ENCODE measurements around the gene ERN1.

GRCh38 chr17:64045176-64045575 is 84.8 kb downstream of the ERN1 start:
- TF ChIP-seq, protein P1, sequence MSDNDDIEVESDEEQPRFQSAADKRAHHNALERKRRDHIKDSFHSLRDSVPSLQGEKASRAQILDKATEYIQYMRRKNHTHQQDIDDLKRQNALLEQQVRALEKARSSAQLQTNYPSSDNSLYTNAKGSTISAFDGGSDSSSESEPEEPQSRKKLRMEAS (CRISPR knock-in tag; IDR thresholded peaks at IDR 0.05), result no peak
- TF ChIP-seq SOX15 (CRISPR knock-in tag; IDR thresholded peaks at IDR 0.05), result no peak
- TF ChIP-seq, protein P2, sequence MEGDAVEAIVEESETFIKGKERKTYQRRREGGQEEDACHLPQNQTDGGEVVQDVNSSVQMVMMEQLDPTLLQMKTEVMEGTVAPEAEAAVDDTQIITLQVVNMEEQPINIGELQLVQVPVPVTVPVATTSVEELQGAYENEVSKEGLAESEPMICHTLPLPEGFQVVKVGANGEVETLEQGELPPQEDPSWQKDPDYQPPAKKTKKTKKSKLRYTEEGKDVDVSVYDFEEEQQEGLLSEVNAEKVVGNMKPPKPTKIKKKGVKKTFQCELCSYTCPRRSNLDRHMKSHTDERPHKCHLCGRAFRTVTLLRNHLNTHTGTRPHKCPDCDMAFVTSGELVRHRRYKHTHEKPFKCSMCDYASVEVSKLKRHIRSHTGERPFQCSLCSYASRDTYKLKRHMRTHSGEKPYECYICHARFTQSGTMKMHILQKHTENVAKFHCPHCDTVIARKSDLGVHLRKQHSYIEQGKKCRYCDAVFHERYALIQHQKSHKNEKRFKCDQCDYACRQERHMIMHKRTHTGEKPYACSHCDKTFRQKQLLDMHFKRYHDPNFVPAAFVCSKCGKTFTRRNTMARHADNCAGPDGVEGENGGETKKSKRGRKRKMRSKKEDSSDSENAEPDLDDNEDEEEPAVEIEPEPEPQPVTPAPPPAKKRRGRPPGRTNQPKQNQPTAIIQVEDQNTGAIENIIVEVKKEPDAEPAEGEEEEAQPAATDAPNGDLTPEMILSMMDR (IDR thresholded peaks at IDR 0.05), result no peak
- TF ChIP-seq ZNF232 (CRISPR knock-in tag; IDR thresholded peaks at IDR 0.05), result no peak
- TF ChIP-seq, protein P3, sequence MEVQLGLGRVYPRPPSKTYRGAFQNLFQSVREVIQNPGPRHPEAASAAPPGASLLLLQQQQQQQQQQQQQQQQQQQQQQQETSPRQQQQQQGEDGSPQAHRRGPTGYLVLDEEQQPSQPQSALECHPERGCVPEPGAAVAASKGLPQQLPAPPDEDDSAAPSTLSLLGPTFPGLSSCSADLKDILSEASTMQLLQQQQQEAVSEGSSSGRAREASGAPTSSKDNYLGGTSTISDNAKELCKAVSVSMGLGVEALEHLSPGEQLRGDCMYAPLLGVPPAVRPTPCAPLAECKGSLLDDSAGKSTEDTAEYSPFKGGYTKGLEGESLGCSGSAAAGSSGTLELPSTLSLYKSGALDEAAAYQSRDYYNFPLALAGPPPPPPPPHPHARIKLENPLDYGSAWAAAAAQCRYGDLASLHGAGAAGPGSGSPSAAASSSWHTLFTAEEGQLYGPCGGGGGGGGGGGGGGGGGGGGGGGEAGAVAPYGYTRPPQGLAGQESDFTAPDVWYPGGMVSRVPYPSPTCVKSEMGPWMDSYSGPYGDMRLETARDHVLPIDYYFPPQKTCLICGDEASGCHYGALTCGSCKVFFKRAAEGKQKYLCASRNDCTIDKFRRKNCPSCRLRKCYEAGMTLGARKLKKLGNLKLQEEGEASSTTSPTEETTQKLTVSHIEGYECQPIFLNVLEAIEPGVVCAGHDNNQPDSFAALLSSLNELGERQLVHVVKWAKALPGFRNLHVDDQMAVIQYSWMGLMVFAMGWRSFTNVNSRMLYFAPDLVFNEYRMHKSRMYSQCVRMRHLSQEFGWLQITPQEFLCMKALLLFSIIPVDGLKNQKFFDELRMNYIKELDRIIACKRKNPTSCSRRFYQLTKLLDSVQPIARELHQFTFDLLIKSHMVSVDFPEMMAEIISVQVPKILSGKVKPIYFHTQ (CRISPR knock-in tag; IDR thresholded peaks at IDR 0.05), result no peak
- no peak for TF ChIP-seq STAT6 (CRISPR knock-in tag; conservative IDR thresholded peaks at IDR 0.05; ENCODE audit: low read depth)

All from WTC11 (cell line).